Measurements from ENCODE around the gene H1-8.

H1-8 gene

GRCh38 chr3:129530821-129531220, 12.2 kb upstream of the H1-8 start:
- no peak for DNase-seq (ENCODE audit: low read depth)
- H3K4me3 ChIP-seq (ENCODE audit: low read depth, low read length), result no peak overlapping the region
- TF ChIP-seq CTCF (IDR thresholded peaks at IDR 0.05; ENCODE audit: insufficient read depth, low read depth, low read length, missing control alignments), result no peak

GRCh38 chr3:129531699-129532098, 11.3 kb upstream of the H1-8 start:
- H3K4me3 ChIP-seq (ENCODE audit: low read depth, low read length), result no peak overlapping the region
- no peak for TF ChIP-seq CTCF (IDR thresholded peaks at IDR 0.05; ENCODE audit: insufficient read depth, low read depth, low read length, missing control alignments)
- no peak for DNase-seq (ENCODE audit: low read depth)

GRCh38 chr3:129532261-129532660, 10.7 kb upstream of the H1-8 start:
- no peak for DNase-seq (ENCODE audit: low read depth)
- TF ChIP-seq CTCF (IDR thresholded peaks at IDR 0.05; ENCODE audit: insufficient read depth, low read depth, low read length, missing control alignments), result no peak

GRCh38 chr3:129533406-129533805, 9.6 kb upstream of the H1-8 start:
- no peak for DNase-seq (ENCODE audit: low read depth)
- no peak overlapping the region for H3K4me3 ChIP-seq (ENCODE audit: low read depth, low read length)
- TF ChIP-seq CTCF (IDR thresholded peaks at IDR 0.05; ENCODE audit: insufficient read depth, low read depth, low read length, missing control alignments), result no peak

More at GRCh38 chr3:129532261-129532660, 10.7 kb upstream of the H1-8 start:
- H3K4me3 ChIP-seq (ENCODE audit: low read depth, low read length), result no peak overlapping the region

GRCh38 chr3:129534428-129535027, 8.4 kb upstream of the H1-8 start:
- H3K4me3 ChIP-seq (ENCODE audit: low read depth, low read length), result no peak overlapping the region
- DNase-seq (ENCODE audit: low read depth), result no peak
- no peak for TF ChIP-seq CTCF (IDR thresholded peaks at IDR 0.05; ENCODE audit: insufficient read depth, low read depth, low read length, missing control alignments)

- DNase-seq (ENCODE audit: low read depth), result no peak
- TF ChIP-seq CTCF (IDR thresholded peaks at IDR 0.05; ENCODE audit: insufficient read depth, low read depth, low read length, missing control alignments), result no peak
- H3K4me3 ChIP-seq (ENCODE audit: low read depth, low read length), result no peak overlapping the region
Measured at GRCh38 chr3:129535075-129535474, 7.9 kb upstream of the H1-8 start.

- TF ChIP-seq CTCF (IDR thresholded peaks at IDR 0.05; ENCODE audit: insufficient read depth, low read depth, low read length, missing control alignments), result no peak
- H3K4me3 ChIP-seq (ENCODE audit: low read depth, low read length), result no peak overlapping the region
- no peak for DNase-seq (ENCODE audit: low read depth)
Measured at GRCh38 chr3:129536374-129536667, 6.7 kb upstream of the H1-8 start.

Data from GM12865 (cell line).